ENCODE measurements around the gene DGLUCY.

Gene DGLUCY

DNA sequence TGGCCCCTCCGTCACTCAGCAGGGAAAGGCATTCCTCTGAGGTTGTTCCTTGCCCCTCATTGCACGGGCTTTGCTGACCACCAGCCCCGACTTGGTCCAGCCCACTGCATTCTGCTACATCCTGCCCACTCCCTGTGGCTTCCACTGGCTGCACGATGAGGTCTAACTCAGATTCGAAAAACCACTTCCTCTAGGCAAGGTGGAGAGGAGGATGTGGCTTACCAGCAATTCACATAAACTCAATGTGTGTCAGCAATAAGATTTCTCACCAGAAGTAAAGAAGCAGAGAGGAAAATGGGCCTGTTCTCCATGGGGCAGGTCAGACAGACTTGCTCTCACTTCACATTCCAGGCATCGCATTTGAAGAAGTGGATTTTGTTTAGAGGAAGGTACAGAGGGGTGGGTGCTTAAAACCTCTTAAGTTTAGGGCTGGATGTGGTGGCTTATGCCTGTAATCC, 115.9 kb downstream of the DGLUCY start:
- Histone ChIP-seq H3K9me3 (ENCODE audit: control insufficient read depth, insufficient read depth, low read length) (peaks cover 5% of the 10 kb centered on the region), H3K9ac (ENCODE audit: low read depth, low read length) (no peak overlapping the region), H3K4me1 (ENCODE audit: insufficient read depth, low read length) (peaks cover 12% of the 10 kb centered on the region), H3K36me3 (ENCODE audit: insufficient read depth, low read length) (no peaks in the 10 kb centered on the region; the same call in 1 of the 2 replicates)

- Histone ChIP-seq H3K36me3 (ENCODE audit: insufficient read depth, low read length) (no peaks in the 10 kb centered on the region; the same call in 1 of the 2 replicates), H3K9me3 (ENCODE audit: control insufficient read depth, insufficient read depth, low read length) (peaks cover 5% of the 10 kb centered on the region), H3K4me1 (ENCODE audit: insufficient read depth, low read length) (peaks cover 12% of the 10 kb centered on the region), H3K9ac (ENCODE audit: low read depth, low read length) (no peak overlapping the region)
Observed at GRCh38 chr14:91230397-91231035, 116.6 kb downstream of the DGLUCY start.

DNA sequence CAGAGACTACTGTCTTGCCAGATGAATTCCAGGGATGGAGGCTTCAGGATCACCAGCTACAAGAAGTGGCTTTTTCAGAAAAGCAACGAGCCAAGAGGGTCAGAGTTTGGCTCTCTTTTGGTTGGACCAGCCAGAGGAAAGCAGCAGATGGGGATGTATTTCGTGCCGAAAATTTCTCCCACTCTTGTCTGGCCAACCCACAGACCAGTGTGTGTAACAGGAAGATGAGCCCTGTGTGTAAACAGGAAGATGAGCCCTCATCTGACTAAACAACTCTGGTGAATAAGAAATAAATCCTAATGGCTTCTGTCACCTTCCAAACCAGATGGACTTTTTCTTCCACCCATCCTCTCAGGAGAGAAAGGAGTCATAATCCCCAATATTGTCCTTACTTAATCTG, 117.6 kb downstream of the DGLUCY start:
- no peak overlapping the region for H3K9ac ChIP-seq (ENCODE audit: low read depth, low read length)
- peaks cover 12% of the 10 kb centered on the region for H3K4me1 ChIP-seq (ENCODE audit: insufficient read depth, low read length)
- no peaks in the 10 kb centered on the region; the same call in 1 of the 2 replicates for H3K36me3 ChIP-seq (ENCODE audit: insufficient read depth, low read length)
- H3K9me3 ChIP-seq (ENCODE audit: control insufficient read depth, insufficient read depth, low read length): peaks cover 5% of the 10 kb centered on the region

GRCh38 chr14:91232052-91232451, 118.2 kb downstream of the DGLUCY start:
- Histone ChIP-seq H3K9me3 (ENCODE audit: control insufficient read depth, insufficient read depth, low read length) (peaks cover 5% of the 10 kb centered on the region), H3K9ac (ENCODE audit: low read depth, low read length) (no peak overlapping the region), H3K4me1 (ENCODE audit: insufficient read depth, low read length) (peaks cover 12% of the 10 kb centered on the region), H3K36me3 (ENCODE audit: insufficient read depth, low read length) (no peaks in the 10 kb centered on the region; the same call in 1 of the 2 replicates)

DNA sequence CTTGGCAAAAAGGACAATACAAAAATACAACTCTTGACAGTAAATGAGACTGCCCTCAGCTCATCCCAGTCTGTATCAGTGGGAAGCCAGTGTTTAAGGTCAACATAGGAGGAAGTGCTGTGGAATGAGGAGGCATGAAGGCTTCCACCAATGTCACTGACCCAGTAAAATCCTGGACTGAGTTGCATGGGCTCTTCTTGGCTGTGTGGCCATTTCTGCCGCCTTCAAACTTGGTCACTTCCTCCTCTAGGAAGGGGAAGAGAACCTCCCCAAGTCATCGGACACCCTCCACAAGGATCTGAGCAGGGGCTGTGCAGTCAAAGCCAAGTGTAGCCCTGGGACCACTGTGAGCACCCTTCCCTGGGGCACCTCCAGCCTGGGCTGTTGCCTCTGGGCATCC, 118.7 kb downstream of the DGLUCY start:
- Histone ChIP-seq H3K9ac (ENCODE audit: low read depth, low read length) (no peak overlapping the region), H3K4me1 (ENCODE audit: insufficient read depth, low read length) (peaks cover 12% of the 10 kb centered on the region), H3K9me3 (ENCODE audit: control insufficient read depth, insufficient read depth, low read length) (peaks cover 5% of the 10 kb centered on the region), H3K36me3 (ENCODE audit: insufficient read depth, low read length) (no peaks in the 10 kb centered on the region; the same call in 1 of the 2 replicates)

DNA sequence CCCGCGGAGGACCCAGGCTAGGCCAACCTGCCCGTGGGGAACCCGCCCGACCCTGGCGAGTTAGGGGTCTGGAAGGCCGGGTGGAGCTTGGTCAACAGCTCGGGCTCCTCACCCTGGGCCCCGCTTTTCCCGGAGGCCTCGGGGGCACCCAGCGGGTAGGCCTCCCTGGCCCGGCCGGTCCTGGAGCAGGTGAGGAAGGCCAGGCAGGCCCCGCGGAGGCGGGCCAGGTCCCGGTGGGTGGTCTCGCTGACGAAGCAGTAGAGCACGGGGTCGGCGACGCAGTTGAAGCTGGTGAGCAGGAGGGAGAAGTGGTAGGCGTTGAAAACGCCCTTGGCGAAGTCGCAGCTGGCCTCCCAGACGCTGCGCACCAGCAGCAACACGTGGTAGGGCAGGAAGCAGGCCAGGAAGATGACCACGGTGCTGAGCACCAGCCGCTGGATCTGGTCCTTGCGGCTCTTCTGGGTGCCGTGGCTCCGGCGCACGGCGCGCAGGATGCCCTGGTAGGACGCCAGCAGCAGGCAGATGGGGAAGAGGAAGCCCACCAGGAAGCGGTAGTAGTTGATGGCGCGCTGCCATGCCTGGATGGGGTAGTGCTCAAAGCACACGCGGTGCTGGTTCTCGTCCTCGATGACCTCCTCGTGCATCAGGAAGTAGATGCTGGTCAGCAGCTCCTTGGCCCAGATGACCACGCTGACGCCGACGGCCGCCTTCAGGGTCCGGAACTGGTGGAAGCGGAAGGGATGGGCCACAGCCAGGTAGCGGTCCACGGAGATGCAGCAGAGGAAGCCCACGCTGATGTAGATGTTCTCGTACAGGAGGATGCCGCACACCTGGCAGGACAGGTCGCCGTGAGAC, 120.3 kb downstream of the DGLUCY start:
- no peaks in the 10 kb centered on the region for H3K4me1 ChIP-seq (ENCODE audit: insufficient read depth, low read length)
- no peaks in the 10 kb centered on the region; the same call in 1 of the 2 replicates for H3K36me3 ChIP-seq (ENCODE audit: insufficient read depth, low read length)
- no peak overlapping the region for H3K9ac ChIP-seq (ENCODE audit: low read depth, low read length)
- H3K9me3 ChIP-seq (ENCODE audit: control insufficient read depth, insufficient read depth, low read length): peaks cover 5% of the 10 kb centered on the region

- H3K9me3 ChIP-seq (ENCODE audit: control insufficient read depth, insufficient read depth, low read length): peaks cover 5% of the 10 kb centered on the region
- H3K9ac ChIP-seq (ENCODE audit: low read depth, low read length): no peak overlapping the region
- H3K36me3 ChIP-seq (ENCODE audit: insufficient read depth, low read length): no peaks in the 10 kb centered on the region; the same call in 1 of the 2 replicates
- no peaks in the 10 kb centered on the region for H3K4me1 ChIP-seq (ENCODE audit: insufficient read depth, low read length)
Observed at GRCh38 chr14:91234791-91235114, 120.9 kb downstream of the DGLUCY start.

GRCh38 chr14:91235841-91236240, 122.0 kb downstream of the DGLUCY start:
- Histone ChIP-seq H3K4me1 (ENCODE audit: insufficient read depth, low read length) (no peaks in the 10 kb centered on the region), H3K36me3 (ENCODE audit: insufficient read depth, low read length) (no peaks in the 10 kb centered on the region; the same call in 1 of the 2 replicates), H3K9ac (ENCODE audit: low read depth, low read length) (no peak overlapping the region), H3K9me3 (ENCODE audit: control insufficient read depth, insufficient read depth, low read length) (peaks cover 3% of the 10 kb centered on the region)

GRCh38 chr14:91237219-91237618, 123.3 kb downstream of the DGLUCY start:
- H3K9ac ChIP-seq (ENCODE audit: low read depth, low read length): no peak overlapping the region
- no peaks in the 10 kb centered on the region for H3K36me3 ChIP-seq (ENCODE audit: insufficient read depth, low read length)
- H3K4me1 ChIP-seq (ENCODE audit: insufficient read depth, low read length): no peaks in the 10 kb centered on the region
- H3K9me3 ChIP-seq (ENCODE audit: control insufficient read depth, insufficient read depth, low read length): no peaks in the 10 kb centered on the region

DNA sequence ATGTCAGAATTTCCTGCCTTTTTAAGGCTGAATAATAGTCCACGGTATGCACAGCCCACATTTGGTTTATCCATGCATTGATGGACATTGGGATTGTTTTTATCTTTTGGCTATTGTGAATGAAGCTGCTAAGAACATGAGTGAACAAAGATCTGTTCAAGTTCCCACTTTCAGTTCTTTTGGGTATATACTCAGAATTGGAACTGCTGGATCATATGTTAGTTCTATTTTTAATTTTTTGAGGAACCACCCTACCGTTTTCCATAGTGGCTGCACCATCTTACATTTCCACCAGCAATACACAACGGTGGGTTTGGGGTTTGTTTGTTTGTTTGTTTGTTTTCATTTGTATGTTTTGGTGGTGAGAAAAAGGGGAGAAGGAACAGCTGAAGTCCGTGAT, 124.2 kb downstream of the DGLUCY start:
- H3K4me1 ChIP-seq (ENCODE audit: insufficient read depth, low read length): no peaks in the 10 kb centered on the region
- no peaks in the 10 kb centered on the region for H3K9me3 ChIP-seq (ENCODE audit: control insufficient read depth, insufficient read depth, low read length)
- H3K36me3 ChIP-seq (ENCODE audit: insufficient read depth, low read length): no peaks in the 10 kb centered on the region
- no peak overlapping the region for H3K9ac ChIP-seq (ENCODE audit: low read depth, low read length)

- Histone ChIP-seq H3K4me1 (ENCODE audit: insufficient read depth, low read length) (no peaks in the 10 kb centered on the region), H3K9me3 (ENCODE audit: control insufficient read depth, insufficient read depth, low read length) (no peaks in the 10 kb centered on the region), H3K9ac (ENCODE audit: low read depth, low read length) (no peak overlapping the region), H3K36me3 (ENCODE audit: insufficient read depth, low read length) (no peaks in the 10 kb centered on the region)
Observed at GRCh38 chr14:91238661-91239060, 124.8 kb downstream of the DGLUCY start.

GRCh38 chr14:91241863-91242262, 128.0 kb downstream of the DGLUCY start:
- H3K4me1 ChIP-seq (ENCODE audit: insufficient read depth, low read length): peaks cover 5% of the 10 kb centered on the region; the same call in 1 of the 2 replicates

GRCh38 chr14:91242635-91243034, 128.8 kb downstream of the DGLUCY start:
- H3K4me1 ChIP-seq (ENCODE audit: insufficient read depth, low read length): peaks cover 5% of the 10 kb centered on the region; the same call in 1 of the 2 replicates
- H3K9ac ChIP-seq (ENCODE audit: low read depth, low read length): no peak overlapping the region
- H3K36me3 ChIP-seq (ENCODE audit: insufficient read depth, low read length): no peaks in the 10 kb centered on the region
- no peaks in the 10 kb centered on the region for H3K9me3 ChIP-seq (ENCODE audit: control insufficient read depth, insufficient read depth, low read length)

More at GRCh38 chr14:91241863-91242262, 128.0 kb downstream of the DGLUCY start:
- Histone ChIP-seq H3K9ac (ENCODE audit: low read depth, low read length) (no peak overlapping the region), H3K36me3 (ENCODE audit: insufficient read depth, low read length) (no peaks in the 10 kb centered on the region), H3K9me3 (ENCODE audit: control insufficient read depth, insufficient read depth, low read length) (no peaks in the 10 kb centered on the region)

DNA sequence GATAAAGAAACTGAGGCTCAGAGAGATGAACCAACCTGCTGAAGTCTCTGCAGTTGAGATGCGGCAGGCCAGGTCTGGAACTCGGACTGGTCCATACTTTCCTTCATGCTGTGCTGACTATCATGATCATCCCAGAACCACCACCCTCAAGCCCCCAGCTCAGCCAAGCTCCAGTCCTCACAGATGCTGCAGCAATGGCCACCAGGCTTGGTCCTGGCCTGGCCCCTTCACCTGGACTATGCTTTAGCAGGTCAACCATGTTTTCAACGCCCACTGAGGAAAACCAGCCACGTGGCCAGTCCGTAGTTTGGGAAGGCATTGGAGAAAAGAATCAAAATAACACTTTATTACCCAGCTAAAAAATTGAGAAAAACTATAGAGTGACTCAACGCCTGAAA, 129.2 kb downstream of the DGLUCY start:
- peaks cover 5% of the 10 kb centered on the region; the same call in 1 of the 2 replicates for H3K4me1 ChIP-seq (ENCODE audit: insufficient read depth, low read length)
- H3K9ac ChIP-seq (ENCODE audit: low read depth, low read length): no peak overlapping the region
- no peaks in the 10 kb centered on the region for H3K9me3 ChIP-seq (ENCODE audit: control insufficient read depth, insufficient read depth, low read length)
- H3K36me3 ChIP-seq (ENCODE audit: insufficient read depth, low read length): no peaks in the 10 kb centered on the region

DNA sequence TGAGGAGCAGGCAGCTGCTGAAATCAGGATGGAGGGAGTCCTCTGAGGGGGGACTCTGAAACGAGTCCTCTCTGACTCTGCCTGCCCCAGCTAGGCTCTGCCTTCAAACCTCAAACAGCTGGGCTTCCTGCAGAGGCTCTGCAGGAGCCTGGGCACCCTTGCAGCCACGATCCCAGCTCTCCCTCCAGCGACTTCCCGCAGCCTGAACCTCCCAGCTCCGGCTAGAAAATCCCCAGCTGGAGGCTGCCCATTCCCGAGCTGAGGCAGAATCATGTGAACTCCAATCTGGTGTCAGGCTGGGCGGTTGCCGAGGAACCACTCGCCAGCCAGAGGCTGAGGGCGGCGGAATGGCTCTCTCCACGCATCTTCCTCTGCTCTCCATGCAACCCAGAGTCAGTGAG, 130.6 kb downstream of the DGLUCY start, which contains the start of gene GPR68:
TSS of gene GPR68 (minus strand) at position 204 of the 401 bp plus-strand sequence. CDS start 9,654 bp downstream, outside the sequence.
- Histone ChIP-seq H3K9me3 (ENCODE audit: control insufficient read depth, insufficient read depth, low read length) (no peaks in the 10 kb centered on the region), H3K36me3 (ENCODE audit: insufficient read depth, low read length) (no peaks in the 10 kb centered on the region), H3K9ac (ENCODE audit: low read depth, low read length) (no peak within 1 kb of the TSS), H3K4me1 (ENCODE audit: insufficient read depth, low read length) (peaks cover 5% of the 10 kb centered on the region; the same call in 1 of the 2 replicates)

Measured in ES-I3 (cell line).